Activated T-cell treated with anti-CD3 and anti-CD28 coated beads, Interleukin-2, amount 50 U/mL, for 24 hours (primary cell): ENCODE measurements around the gene PPM1L.

ENCODE experiments used
- DNase-seq: peaks from one replicate; pipeline ENCODE4 v3.0.0-alpha.2; 2020
- H3K27ac Mint-ChIP-seq: 2 replicates; pipeline ENCODE4 v1.8.0; 2020; ENCODE audit warnings: mild to moderate bottlenecking, mixed read lengths
- H3K27me3 Mint-ChIP-seq: 2 replicates; pipeline ENCODE4 v1.8.0; 2020; ENCODE audit warnings: mixed read lengths
- H3K36me3 Mint-ChIP-seq: 2 replicates; pipeline ENCODE4 v1.8.0; 2020; ENCODE audit warnings: low read depth, mixed read lengths
- H3K4me1 Mint-ChIP-seq: 2 replicates; pipeline ENCODE4 v1.8.0; 2020; ENCODE audit warnings: low read depth, mixed read lengths
- H3K4me3 Mint-ChIP-seq: 2 replicates; pipeline ENCODE4 v1.8.0; 2020; ENCODE audit warnings: mild to moderate bottlenecking, moderate library complexity, mixed read lengths
- H3K9me3 Mint-ChIP-seq: 2 replicates; pipeline ENCODE4 v1.8.0; 2020; ENCODE audit warnings: mixed read lengths

Gene PPM1L

DNA sequence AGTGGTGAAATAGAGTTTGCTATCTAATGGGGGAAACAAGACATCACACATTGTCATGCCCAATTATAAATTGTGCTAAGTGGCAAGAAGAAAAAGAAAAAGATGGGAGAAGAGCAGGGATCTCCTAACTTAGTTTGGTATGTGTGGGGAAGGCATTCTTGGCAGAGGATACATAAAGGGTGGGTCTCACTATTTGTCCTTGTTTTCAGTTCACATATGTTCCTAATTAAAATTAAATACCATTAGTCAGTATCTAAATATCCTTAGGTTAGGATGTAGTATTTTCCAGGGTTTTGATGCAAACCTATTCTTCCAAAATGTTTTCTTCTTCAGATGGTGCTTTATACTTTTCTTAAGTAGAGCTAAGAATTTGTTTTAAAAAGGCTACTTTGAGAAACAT is 175.4 kb downstream of the PPM1L start:
- no peaks in the 10 kb centered on the region for H3K4me1 Mint-ChIP-seq
- peaks cover 6% of the 10 kb centered on the region for H3K27me3 Mint-ChIP-seq
- no peak overlapping the region for H3K27ac Mint-ChIP-seq
- no peaks in the 10 kb centered on the region for H3K36me3 Mint-ChIP-seq
- no peaks in the 10 kb centered on the region for H3K9me3 Mint-ChIP-seq
- no peak for DNase-seq
- no peak overlapping the region for H3K4me3 Mint-ChIP-seq

DNA sequence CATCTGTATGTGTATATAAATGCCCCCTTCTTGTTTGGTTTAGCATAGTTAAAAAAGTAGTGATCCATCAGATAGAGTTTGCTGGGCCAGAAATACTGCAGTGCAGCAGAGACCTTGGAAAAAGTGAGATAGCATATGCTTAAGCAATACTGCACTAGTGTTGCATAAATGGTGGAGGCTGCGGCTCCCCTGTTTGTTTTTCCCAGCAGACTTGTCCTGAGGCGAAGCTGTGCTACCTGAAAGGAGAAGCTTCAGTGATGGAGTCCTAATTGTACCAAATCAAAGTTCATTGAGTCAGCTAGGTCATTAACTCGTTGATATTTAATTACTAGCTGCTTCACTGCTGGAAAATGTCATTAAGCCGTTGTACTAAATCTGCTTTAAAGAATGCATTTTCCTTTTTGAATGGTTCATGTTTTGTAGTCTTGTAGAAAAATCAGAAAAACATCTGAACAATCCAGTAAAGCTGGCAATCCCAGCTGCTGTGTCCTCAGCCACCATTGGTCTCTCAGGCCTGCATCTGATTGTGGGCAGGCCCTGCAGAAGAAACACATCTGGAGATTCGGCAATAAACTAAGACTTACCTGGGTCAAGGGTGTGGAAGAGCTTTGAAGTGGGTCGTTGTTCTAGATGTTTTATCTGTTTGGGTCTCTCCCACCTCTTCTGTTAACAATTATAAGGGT is 179.5 kb downstream of the PPM1L start:
- peaks cover 6% of the 10 kb centered on the region for H3K27me3 Mint-ChIP-seq
- H3K36me3 Mint-ChIP-seq: no peaks in the 10 kb centered on the region

GRCh38 chr3:160941885-160942494 is 186.0 kb downstream of the PPM1L start:
- H3K27me3 Mint-ChIP-seq: no peaks in the 10 kb centered on the region
- H3K4me1 Mint-ChIP-seq: peaks cover 4% of the 10 kb centered on the region
- H3K9me3 Mint-ChIP-seq: no peaks in the 10 kb centered on the region
- DNase-seq: peak; percentile 45
- no peaks in the 10 kb centered on the region for H3K36me3 Mint-ChIP-seq
- H3K27ac Mint-ChIP-seq: no peak overlapping the region
- H3K4me3 Mint-ChIP-seq: no peak overlapping the region

More for the DNA sequence above, 179.5 kb downstream of the PPM1L start:
- DNase-seq: no peak
- no peak overlapping the region for H3K27ac Mint-ChIP-seq
- no peaks in the 10 kb centered on the region for H3K9me3 Mint-ChIP-seq
- no peaks in the 10 kb centered on the region for H3K4me1 Mint-ChIP-seq
- no peak overlapping the region for H3K4me3 Mint-ChIP-seq

DNA sequence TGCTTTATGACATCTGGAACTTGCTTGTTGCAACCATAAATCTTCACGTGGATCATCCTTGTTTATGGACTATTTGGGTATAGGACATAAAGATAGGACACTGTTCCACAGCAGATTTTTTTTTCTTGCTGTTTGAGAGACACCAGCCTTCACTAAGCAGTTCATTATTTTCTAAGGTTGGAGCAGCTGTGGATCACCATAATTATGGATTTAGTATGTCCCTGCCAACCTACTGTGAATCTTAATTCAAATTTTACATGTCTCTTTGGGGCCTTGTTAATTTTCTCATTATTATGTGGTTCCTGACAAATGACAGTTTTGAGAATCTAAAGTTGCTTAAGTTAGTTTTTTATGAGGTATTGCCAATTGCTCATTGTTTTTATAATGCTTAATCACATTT is 188.0 kb downstream of the PPM1L start:
- no peak for DNase-seq
- H3K4me3 Mint-ChIP-seq: no peak overlapping the region

DNA sequence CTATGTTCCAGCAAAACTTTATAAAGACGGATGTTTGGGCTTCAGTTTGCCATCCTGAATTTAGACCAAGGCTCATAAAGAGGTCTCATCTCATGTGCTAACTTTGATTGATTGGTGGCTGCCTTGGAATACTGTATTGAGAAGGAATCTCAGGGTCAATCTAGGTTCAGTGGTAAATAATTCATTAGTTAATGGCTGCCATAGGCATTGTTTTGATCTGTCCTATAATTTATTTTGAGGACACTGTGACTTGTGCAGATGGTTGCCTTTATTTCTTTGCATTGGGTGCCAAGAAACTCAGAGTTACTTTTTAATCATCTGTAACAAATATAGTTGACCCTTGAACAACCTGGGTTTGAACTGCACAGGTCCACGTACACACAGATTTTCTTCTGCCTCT is 189.3 kb downstream of the PPM1L start:
- Mint-ChIP-seq H3K4me1 (peaks cover 16% of the 10 kb centered on the region), H3K36me3 (no peaks in the 10 kb centered on the region), H3K27me3 (no peaks in the 10 kb centered on the region), H3K9me3 (no peaks in the 10 kb centered on the region), H3K4me3 (no peak overlapping the region), H3K27ac (no peak overlapping the region)
- DNase-seq: no peak

More for the DNA sequence above, 188.0 kb downstream of the PPM1L start:
- H3K9me3 Mint-ChIP-seq: no peaks in the 10 kb centered on the region
- H3K27ac Mint-ChIP-seq: no peak overlapping the region
- H3K27me3 Mint-ChIP-seq: no peaks in the 10 kb centered on the region
- H3K4me1 Mint-ChIP-seq: peaks cover 4% of the 10 kb centered on the region
- no peaks in the 10 kb centered on the region for H3K36me3 Mint-ChIP-seq

GRCh38 chr3:160948273-160948672 is 192.2 kb downstream of the PPM1L start:
- no peaks in the 10 kb centered on the region for H3K9me3 Mint-ChIP-seq
- H3K36me3 Mint-ChIP-seq: no peaks in the 10 kb centered on the region
- no peak overlapping the region for H3K4me3 Mint-ChIP-seq
- DNase-seq: no peak
- H3K4me1 Mint-ChIP-seq: peaks cover 12% of the 10 kb centered on the region
- H3K27me3 Mint-ChIP-seq: no peaks in the 10 kb centered on the region
- no peak overlapping the region for H3K27ac Mint-ChIP-seq

DNA sequence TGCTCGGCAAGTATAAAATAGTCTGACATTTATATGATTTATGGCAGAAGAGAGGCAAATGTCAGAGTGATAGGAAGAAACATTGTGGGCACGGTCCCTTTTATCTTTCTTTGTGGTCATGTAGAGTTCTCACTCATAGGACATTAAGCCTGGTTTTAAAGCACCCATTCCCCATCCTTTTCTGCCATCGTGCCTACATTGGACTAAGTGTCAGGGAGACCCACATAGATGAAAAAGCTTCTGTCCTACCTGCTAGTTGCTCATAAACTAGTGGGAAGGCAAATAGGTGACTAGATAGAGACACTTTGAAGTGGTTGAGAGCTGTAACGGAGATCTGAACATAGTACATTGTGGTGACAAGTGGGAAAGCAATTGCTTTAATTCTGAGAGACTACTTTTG is 193.4 kb downstream of the PPM1L start:
- Mint-ChIP-seq H3K4me3 (no peak overlapping the region), H3K27ac (no peak overlapping the region), H3K36me3 (no peaks in the 10 kb centered on the region)

GRCh38 chr3:160950542-160950941 is 194.5 kb downstream of the PPM1L start:
- Mint-ChIP-seq H3K9me3 (no peaks in the 10 kb centered on the region), H3K27me3 (no peaks in the 10 kb centered on the region), H3K36me3 (no peaks in the 10 kb centered on the region), H3K4me3 (no peak overlapping the region), H3K27ac (no peak overlapping the region), H3K4me1 (peaks cover 12% of the 10 kb centered on the region)
- no peak for DNase-seq

More for the DNA sequence above, 193.4 kb downstream of the PPM1L start:
- no peaks in the 10 kb centered on the region for H3K27me3 Mint-ChIP-seq
- DNase-seq: no peak
- no peaks in the 10 kb centered on the region for H3K9me3 Mint-ChIP-seq
- H3K4me1 Mint-ChIP-seq: peaks cover 12% of the 10 kb centered on the region

DNA sequence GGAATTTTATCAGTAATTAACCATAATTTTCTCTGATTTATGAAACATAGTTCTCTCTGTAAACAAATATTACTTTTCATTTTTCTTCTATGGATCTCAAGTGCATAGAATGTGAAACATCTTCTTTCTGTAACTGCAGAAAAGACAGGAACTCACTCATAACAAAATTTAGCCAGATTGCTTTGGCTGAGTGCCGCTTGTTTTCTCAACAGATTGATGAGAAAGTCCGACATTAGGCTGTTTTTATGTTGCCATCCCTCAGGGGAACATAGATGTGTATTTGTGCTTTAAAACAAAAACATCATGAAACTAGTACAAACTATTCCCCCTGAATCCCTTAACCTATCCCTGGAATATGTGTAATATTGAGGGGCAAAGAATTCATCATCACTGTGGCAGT is 194.9 kb downstream of the PPM1L start:
- no peaks in the 10 kb centered on the region for H3K27me3 Mint-ChIP-seq
- H3K4me1 Mint-ChIP-seq: peaks cover 12% of the 10 kb centered on the region
- no peaks in the 10 kb centered on the region for H3K36me3 Mint-ChIP-seq
- no peaks in the 10 kb centered on the region for H3K9me3 Mint-ChIP-seq
- no peak for DNase-seq
- no peak overlapping the region for H3K27ac Mint-ChIP-seq
- H3K4me3 Mint-ChIP-seq: no peak overlapping the region

DNA sequence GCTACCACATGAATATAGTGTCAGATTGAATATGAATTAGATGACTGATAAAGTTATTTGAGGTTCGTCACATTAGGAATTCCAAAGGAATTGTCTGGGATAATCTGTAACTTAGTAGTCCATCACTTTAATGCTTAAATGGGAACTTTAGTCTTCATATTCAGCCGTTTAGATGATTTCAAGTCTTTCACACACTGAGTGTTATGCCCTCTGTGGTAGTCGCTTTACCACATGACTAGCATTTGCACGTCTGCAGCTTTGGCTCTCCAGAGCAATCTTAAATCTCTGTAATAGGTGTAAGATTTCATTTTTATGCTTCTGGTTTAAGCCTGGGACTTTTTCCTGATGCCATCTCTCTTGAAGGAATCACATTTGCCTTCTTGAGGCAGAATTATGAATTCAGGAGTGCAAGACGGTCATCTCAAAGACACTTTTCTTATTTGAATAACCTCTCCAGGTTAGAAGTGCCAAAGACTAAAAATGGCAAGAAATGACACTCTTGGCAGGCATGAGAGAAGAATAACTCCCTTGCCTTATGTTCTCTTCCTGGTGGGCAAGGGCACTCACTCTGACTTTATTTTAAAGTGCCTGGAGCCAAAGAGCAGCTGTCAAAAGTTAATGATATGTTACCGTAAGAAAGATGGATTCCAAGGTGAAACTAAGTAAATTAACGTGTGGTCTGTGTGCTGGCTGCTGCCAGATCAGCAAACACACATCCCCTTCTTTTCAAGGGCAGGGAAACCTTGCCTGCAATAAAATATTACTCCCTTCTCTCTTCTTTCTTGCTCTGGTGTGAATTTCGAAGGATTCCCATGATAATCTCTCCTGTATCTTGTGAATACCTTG is 195.8 kb downstream of the PPM1L start:
- H3K27ac Mint-ChIP-seq: no peak overlapping the region
- H3K36me3 Mint-ChIP-seq: no peaks in the 10 kb centered on the region
- no peak for DNase-seq
- no peak overlapping the region for H3K4me3 Mint-ChIP-seq
- H3K4me1 Mint-ChIP-seq: peaks cover 12% of the 10 kb centered on the region
- no peaks in the 10 kb centered on the region for H3K9me3 Mint-ChIP-seq
- no peaks in the 10 kb centered on the region for H3K27me3 Mint-ChIP-seq

GRCh38 chr3:160953686-160954085 is 197.7 kb downstream of the PPM1L start:
- no peaks in the 10 kb centered on the region for H3K36me3 Mint-ChIP-seq
- no peak for DNase-seq
- no peak overlapping the region for H3K4me3 Mint-ChIP-seq
- H3K27ac Mint-ChIP-seq: no peak overlapping the region
- H3K27me3 Mint-ChIP-seq: peaks cover 4% of the 10 kb centered on the region
- no peaks in the 10 kb centered on the region for H3K9me3 Mint-ChIP-seq
- peaks cover 12% of the 10 kb centered on the region for H3K4me1 Mint-ChIP-seq

DNA sequence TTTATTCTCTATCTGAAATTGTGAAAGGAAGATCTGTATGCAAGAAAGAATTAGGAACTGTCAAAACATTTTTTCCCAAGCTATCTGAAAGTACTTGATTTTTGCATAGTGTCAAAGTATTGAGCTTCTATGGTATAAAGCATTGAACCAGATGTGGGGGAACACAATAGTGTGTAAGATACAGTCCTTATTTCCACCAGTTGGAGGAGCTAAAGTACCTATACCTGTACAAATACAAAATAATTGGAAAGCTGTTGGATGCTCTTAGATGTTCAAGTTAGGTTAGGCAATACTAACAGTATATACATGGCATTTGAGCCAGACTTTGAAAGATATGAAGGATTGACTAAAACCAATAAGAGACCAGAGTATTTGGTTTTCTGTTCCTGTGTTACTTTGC is 200.8 kb downstream of the PPM1L start:
- H3K9me3 Mint-ChIP-seq: no peaks in the 10 kb centered on the region
- DNase-seq: no peak

GRCh38 chr3:160960568-160960967 is 204.5 kb downstream of the PPM1L start:
- DNase-seq: no peak
- H3K4me1 Mint-ChIP-seq: no peaks in the 10 kb centered on the region

More for the DNA sequence above, 200.8 kb downstream of the PPM1L start:
- Mint-ChIP-seq H3K27ac (no peak overlapping the region), H3K36me3 (no peaks in the 10 kb centered on the region), H3K4me3 (no peak overlapping the region), H3K4me1 (no peaks in the 10 kb centered on the region), H3K27me3 (peaks cover 4% of the 10 kb centered on the region)

DNA sequence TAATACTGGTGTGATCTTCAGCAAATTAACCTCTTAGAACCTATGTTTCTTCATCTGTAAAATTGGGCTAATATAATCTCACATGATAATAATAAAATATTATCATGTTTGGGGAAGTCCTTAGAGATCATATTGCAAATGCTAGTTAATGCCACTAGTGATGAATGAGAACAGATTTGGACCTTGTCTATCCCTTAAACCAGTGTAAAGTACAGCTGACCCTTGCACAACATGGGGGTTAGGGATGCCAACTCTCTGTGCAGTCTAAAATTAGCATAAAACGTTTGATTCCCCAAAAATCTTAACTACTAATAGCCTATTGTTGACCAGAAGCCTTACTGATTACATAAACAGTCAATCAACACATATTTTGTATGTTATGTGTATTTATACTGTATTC is 207.9 kb downstream of the PPM1L start:
- peaks cover 4% of the 10 kb centered on the region for H3K9me3 Mint-ChIP-seq
- no peak overlapping the region for H3K4me3 Mint-ChIP-seq
- no peaks in the 10 kb centered on the region for H3K4me1 Mint-ChIP-seq
- no peak overlapping the region for H3K27ac Mint-ChIP-seq
- H3K27me3 Mint-ChIP-seq: no peaks in the 10 kb centered on the region
- no peaks in the 10 kb centered on the region for H3K36me3 Mint-ChIP-seq
- DNase-seq: no peak

More at GRCh38 chr3:160960568-160960967, 204.5 kb downstream of the PPM1L start:
- no peak overlapping the region for H3K27ac Mint-ChIP-seq
- peaks cover 4% of the 10 kb centered on the region for H3K27me3 Mint-ChIP-seq
- H3K4me3 Mint-ChIP-seq: no peak overlapping the region
- no peaks in the 10 kb centered on the region for H3K9me3 Mint-ChIP-seq
- no peaks in the 10 kb centered on the region for H3K36me3 Mint-ChIP-seq

DNA sequence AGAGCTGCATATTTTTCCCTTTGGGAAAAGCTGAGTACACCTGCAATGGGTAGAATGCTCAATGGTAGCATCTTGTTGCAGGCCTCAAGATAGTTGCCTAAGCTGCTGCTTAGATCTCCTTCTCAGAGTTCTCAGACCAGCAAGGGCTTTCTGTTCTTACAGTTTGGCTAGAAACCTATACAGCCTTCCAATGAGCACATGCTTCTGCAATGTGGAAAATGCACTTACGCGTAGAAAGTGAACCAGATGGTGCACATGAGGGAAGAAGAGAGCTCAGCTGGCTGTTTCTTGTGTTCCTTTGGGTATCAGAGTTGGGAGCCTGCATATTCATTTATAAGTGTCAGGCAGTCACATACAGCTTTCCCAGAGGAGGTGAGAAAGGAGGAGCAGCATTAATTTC is 212.7 kb downstream of the PPM1L start:
- Mint-ChIP-seq H3K27ac (no peak overlapping the region), H3K36me3 (no peaks in the 10 kb centered on the region), H3K4me1 (peaks cover 12% of the 10 kb centered on the region)

More for the DNA sequence above, 212.7 kb downstream of the PPM1L start:
- DNase-seq: no peak
- H3K27me3 Mint-ChIP-seq: no peaks in the 10 kb centered on the region
- no peak overlapping the region for H3K4me3 Mint-ChIP-seq
- H3K9me3 Mint-ChIP-seq: peaks cover 4% of the 10 kb centered on the region
